ENCODE measurements around the gene ZNF587B. TPM values are rescaled to one million over a fixed set of nuclear protein-coding genes. Genes with fewer than 3 reads are reported as not detected.

The ZNF587B gene
- total and polyA plus RNA-seq, 10 of the 15 experiments (the other 5 are each of a cell fraction or from before 2014, with no cell fraction given), result 4.1 to 33.9 (median 15.2) TPM

GRCh38 chr19:57849666-57850473 lies 19.8 kb downstream of the ZNF587B start, which contains the start of gene ZNF587 (continued):
- TF ChIP-seq E4F1 (IDR thresholded peaks at IDR 0.05; ENCODE audit: borderline replicate concordance, partially characterized antibody), result peak; percentile 46
- peak; percentile 36 for TF ChIP-seq USF1 (IDR thresholded peaks at IDR 0.05; ENCODE audit: borderline replicate concordance, extremely low read length, insufficient read depth, low read depth, low read length)
- peak; percentile 89 for TF ChIP-seq YY1 (IDR thresholded peaks at IDR 0.05; ENCODE audit: low read depth, low read length)
- TF ChIP-seq HDGF (IDR thresholded peaks at IDR 0.05), result peak; percentile 17; the same call in 1 of the 2 replicates
- peak; percentile 58; the same call in 1 of the 2 replicates for TF ChIP-seq NKRF (conservative IDR thresholded peaks at IDR 0.05)
- peak; percentile 85 for TF ChIP-seq SIX5 (IDR thresholded peaks at IDR 0.05; ENCODE audit: low read depth, low read length, severe bottlenecking)
- TF ChIP-seq PBX3 (IDR thresholded peaks at IDR 0.05; ENCODE audit: insufficient replicate concordance, low read depth, low read length), result peak; percentile 87
- peak; percentile 60; the same call in 1 of the 2 replicates for TF ChIP-seq NBN (IDR thresholded peaks at IDR 0.05)
- peak; percentile 86 for TF ChIP-seq HCFC1 (IDR thresholded peaks at IDR 0.05; ENCODE audit: low read length)
- TF ChIP-seq NFYB (IDR thresholded peaks at IDR 0.05; ENCODE audit: insufficient read depth, low read depth, low read length), result peak; percentile 31; the same call in 1 of the 2 replicates
- TF ChIP-seq NR2C1 (IDR thresholded peaks at IDR 0.05), result peak; percentile 58
- peak; percentile 64; the same call in 1 of the 2 replicates for TF ChIP-seq BACH1 (IDR thresholded peaks at IDR 0.05; ENCODE audit: borderline replicate concordance)
- TF ChIP-seq BCL3 (IDR thresholded peaks at IDR 0.05; ENCODE audit: borderline replicate concordance, insufficient read depth, low read depth, low read length, poor library complexity, severe bottlenecking), result peak; percentile 47
- TF ChIP-seq PKNOX1 (IDR thresholded peaks at IDR 0.05), result peak; percentile 97

Data from GM12878 (cell line).